Peyer's patch (tissue), 4 donors: ENCODE results near the gene GJA8. TPM values are rescaled to one million over a fixed set of nuclear protein-coding genes. Genes with fewer than 3 reads are reported as not detected.
"Not testable (repeated sequence)": the region's sequence is repeated elsewhere in the genome, so short reads cannot be mapped to it uniquely, and the experiment has no call there.

ENCODE experiments used
- DNase-seq, 3 donors: peaks; one replicate each; pipeline ENCODE4 v3.0.0-alpha.2; 2017 to 2019
- H3K27ac ChIP-seq, 4 donors: fragments of 200-600 bp; sonication (generic); one replicate each; pipeline ENCODE4 v1.5.1; 2016 to 2019
- H3K27me3 ChIP-seq, 2 donors: fragments of 200-600 bp; sonication (generic); one replicate each; pipeline ENCODE4 v1.5.1; 2019
- H3K36me3 ChIP-seq, 3 donors: fragments of 200-600 bp; sonication (generic); one replicate each; pipeline ENCODE4 v1.5.1; 2016 to 2019
- H3K4me1 ChIP-seq, 4 donors: fragments of 200-600 bp; sonication (generic); one replicate each; pipeline ENCODE4 v1.5.1; 2016 to 2019
- H3K4me3 ChIP-seq, 4 donors: fragments of 200-600 bp; sonication (generic); 1 replicate in 3 of 4; 2 replicates in 1 of 4; pipeline ENCODE4 v1.5.1; 2016 to 2019; ENCODE audit warnings: mild to moderate bottlenecking in 1 of 4
- H3K9me3 ChIP-seq, 4 donors: fragments of 200-600 bp; sonication (generic); one replicate each; pipeline ENCODE4 v1.5.1; 2016 to 2019; ENCODE audit warnings: mild to moderate bottlenecking in 1 of 4
- POLR2A ChIP-seq, 2 donors: fragments of 450-650 bp; IDR thresholded peaks; one replicate each; pipeline ENCODE4 v1.5.1; 2017; ENCODE audit warnings: antibody characterized with exemption in 2 of 2, mild to moderate bottlenecking in 2 of 2, moderate library complexity in 2 of 2
- total RNA-seq, 4 donors: library from RNA; depleted of rRNA; stranded (reverse); fragments of >200 nt; gene quantifications; one replicate each; pipeline ENCODE4 v1.1.0, GENCODE V29; 2016

GJA8 gene
- total RNA-seq, 4 donors from 2014 or later: not detected

DNA sequence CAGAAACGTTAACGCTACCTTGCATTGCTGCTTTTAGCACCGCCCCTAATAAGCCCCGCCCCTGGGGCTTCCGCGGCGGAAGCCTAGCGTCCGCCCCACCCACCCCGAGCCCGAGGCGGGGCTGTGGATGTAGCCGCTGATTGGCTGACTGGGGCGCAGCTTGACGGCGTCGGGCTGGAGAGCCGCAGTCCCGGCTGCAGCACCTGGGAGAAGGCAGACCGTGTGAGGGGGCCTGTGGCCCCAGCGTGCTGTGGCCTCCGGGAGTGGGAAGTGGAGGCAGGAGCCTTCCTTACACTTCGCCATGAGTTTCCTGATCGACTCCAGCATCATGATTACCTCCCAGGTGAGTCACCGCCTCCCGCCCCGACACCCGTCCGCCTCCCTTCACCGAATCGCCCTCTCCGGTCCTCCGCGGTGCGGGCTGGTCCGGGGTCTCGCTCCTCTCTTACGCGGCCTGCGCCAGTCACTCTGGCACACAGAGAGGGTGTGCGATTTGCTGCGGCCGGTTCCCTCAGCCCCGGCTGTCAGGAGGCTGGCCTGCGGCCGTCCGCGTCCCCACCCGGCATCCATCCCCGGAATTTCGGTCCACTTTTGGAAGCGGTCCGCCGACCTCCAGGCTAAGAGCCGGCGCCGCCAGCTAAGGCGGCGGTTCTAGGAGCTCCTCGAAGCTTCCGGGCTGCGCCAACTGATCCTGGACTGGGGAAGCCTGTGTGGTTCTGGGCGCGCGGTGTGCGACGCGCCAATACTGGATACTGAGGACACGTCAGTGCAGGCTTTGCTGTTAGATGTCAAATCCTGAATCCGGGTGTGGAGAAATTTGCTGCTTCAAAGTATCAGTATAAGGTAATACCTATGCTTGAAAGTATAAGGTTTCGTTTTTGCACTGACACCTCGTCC is 25.9 kb downstream of the GJA8 start, which contains the start of gene GPR89B:
Gene GPR89B, plus strand, starts transcription at position 185 of the 897 bp plus-strand sequence. Its CDS starts 117 bp downstream, at position 302.
- H3K9me3 ChIP-seq, H3K27me3 ChIP-seq, H3K36me3 ChIP-seq: not testable (repeated sequence)
- Histone ChIP-seq H3K27ac (peak within 1 kb of the TSS; percentile 82 to 92 (median 84)), H3K4me3 (peak within 1 kb of the TSS; percentile 74 to 92 (median 81)), H3K4me1 (peaks cover 0 to 11% (median 0%) of the 10 kb centered on the region in 4 donors)
- peak; percentile 92 to 96 (median 93) for DNase-seq
- peak; percentile 74 to 76 for TF ChIP-seq POLR2A (IDR thresholded peaks at IDR 0.05)

DNA sequence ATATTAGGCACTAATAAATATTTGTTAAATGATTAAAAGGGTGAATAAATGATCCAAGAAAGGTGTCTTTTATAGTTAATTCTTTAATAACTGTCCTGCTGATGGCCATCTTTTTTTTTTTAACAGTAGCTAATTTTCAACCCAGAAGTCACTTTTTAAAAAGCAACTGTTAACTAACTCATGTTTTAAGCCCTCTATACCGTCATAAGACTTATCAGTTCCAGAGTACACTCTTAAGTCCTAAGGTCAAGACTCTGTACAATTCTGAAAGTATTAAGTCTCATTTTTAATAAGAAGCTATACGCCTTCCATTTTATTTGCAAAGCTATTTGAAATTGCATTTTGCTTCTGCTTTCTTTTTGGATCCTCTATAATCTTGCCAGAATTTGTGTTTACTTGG is 28.5 kb downstream of the GJA8 start:
- not testable (repeated sequence) for H3K27me3 ChIP-seq, H3K36me3 ChIP-seq, H3K4me3 ChIP-seq, H3K27ac ChIP-seq, H3K9me3 ChIP-seq, DNase-seq
- peaks cover 0 to 11% (median 0%) of the 10 kb centered on the region in 4 donors for H3K4me1 ChIP-seq

DNA sequence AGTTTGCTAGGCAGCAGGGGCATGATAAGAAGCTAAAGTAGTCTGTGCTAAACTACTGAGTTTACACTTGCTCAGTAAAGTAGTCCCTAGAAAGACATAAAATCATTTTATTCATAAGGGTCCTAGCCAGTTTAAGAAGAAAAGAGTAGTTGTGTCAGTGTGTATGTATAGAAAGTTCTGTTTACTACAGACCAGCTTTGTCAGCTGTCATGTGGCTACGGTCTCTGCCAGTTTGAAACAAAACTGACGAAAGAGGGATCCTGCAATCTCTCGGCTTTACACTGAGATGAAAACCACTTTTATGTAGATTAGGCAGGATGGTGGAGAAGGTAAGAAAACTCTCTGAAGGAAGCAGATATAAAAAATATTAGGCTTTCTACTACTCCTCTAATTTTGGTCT is 32.7 kb downstream of the GJA8 start:
- not testable (repeated sequence) for H3K36me3 ChIP-seq, H3K9me3 ChIP-seq, H3K27ac ChIP-seq, H3K4me3 ChIP-seq, H3K4me1 ChIP-seq, DNase-seq, H3K27me3 ChIP-seq

DNA sequence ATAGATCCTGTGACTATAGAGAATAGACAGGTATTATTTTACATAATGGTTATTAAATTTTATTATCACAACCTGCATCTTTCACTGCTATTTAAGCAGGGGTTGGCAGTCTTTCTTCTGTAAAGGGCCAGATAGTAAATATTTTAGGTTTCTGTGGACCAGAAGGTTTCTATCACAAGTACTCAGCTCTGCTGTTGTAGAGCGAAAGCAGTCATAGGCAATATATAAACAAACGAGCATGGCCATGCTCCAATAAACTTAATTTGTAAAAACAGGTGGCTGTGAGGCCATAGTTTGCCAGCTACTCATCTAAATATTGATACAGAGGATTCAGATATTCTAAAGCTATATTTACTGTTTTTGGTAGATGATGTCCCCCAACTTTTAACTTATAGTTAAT is 37.9 kb downstream of the GJA8 start:
- H3K27me3 ChIP-seq, H3K9me3 ChIP-seq, H3K4me3 ChIP-seq: not testable (repeated sequence)

DNA sequence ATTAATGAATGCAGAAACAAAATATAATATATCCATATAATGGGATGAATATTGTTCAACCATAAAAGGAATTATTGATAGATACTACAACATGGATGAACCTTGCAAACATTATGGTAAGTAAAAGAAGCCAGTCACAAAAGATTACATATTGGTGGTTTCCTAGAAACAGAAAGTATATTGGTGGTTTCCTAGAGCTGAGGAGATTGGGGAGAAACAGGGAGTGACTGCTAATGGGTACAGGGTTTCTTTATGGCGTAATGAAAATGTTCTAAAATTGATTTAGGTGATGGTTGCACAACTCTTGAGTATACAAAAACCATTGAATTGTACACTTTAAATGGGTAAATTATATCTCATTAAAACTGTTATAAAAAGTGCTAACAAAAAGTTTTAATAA is 40.0 kb downstream of the GJA8 start:
- H3K4me1 ChIP-seq, H3K9me3 ChIP-seq, DNase-seq: not testable (repeated sequence)

More for the DNA sequence above, 37.9 kb downstream of the GJA8 start:
- DNase-seq, H3K4me1 ChIP-seq, H3K27ac ChIP-seq, H3K36me3 ChIP-seq: not testable (repeated sequence)

DNA sequence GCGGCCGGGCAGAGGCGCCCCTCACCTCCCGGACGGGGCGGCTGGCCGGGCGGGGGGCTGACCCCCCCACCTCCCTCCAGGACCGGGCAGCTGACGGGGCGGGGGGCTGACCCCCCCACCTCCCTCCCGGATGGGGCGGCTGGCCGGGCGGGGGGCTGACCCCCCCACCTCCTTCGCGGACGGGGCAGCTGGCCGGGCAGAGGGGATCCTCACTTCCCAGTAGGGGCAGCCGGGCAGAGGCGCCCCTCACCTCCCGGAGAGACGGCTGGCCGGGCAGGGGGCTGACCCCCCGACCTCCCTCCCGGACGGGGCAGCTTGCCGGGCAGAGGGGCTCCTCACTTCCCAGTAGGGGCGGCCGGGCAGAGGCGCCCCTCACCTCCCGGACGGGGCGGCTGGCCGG is 46.9 kb downstream of the GJA8 start:
- H3K36me3 ChIP-seq, H3K4me3 ChIP-seq, H3K9me3 ChIP-seq, H3K27ac ChIP-seq, H3K4me1 ChIP-seq, DNase-seq, H3K27me3 ChIP-seq: not testable (repeated sequence)

More for the DNA sequence above, 40.0 kb downstream of the GJA8 start:
- H3K36me3 ChIP-seq, H3K27me3 ChIP-seq, H3K4me3 ChIP-seq, H3K27ac ChIP-seq: not testable (repeated sequence)

Other genes with a start within 250 kb of the GJA8 start
- gene ACP6, start 232.3 kb upstream of the GJA8 start, total RNA-seq: 10 to 100 TPM; 12.3 to 33.0 (median 18.8) TPM
- gene GJA5, start 142.2 kb upstream of the GJA8 start, total RNA-seq: 1 to 10 TPM in 3 of 4 donors, under 1 TPM in 1; 0.70 to 4.1 (median 2.8) TPM
- 10 to 100 TPM; 14.9 to 30.9 (median 27.8) TPM for gene GPR89B, start 25.6 kb downstream of the GJA8 start, total RNA-seq
- gene NBPF11, start 249.5 kb downstream of the GJA8 start, total RNA-seq: 10 to 100 TPM in 3 of 4 donors, 1 to 10 TPM in 1; 7.2 to 35.5 (median 15.7) TPM